ENCODE data around the gene F2. TPM values are rescaled to one million over a fixed set of nuclear protein-coding genes. Genes with fewer than 3 reads are reported as not detected.
"Not testable (repeated sequence)": the region's sequence is repeated elsewhere in the genome, so short reads cannot be mapped to it uniquely, and the experiment has no call there.

Gene F2
- total RNA-seq, 2 donors from 2014 or later = not detected

DNA sequence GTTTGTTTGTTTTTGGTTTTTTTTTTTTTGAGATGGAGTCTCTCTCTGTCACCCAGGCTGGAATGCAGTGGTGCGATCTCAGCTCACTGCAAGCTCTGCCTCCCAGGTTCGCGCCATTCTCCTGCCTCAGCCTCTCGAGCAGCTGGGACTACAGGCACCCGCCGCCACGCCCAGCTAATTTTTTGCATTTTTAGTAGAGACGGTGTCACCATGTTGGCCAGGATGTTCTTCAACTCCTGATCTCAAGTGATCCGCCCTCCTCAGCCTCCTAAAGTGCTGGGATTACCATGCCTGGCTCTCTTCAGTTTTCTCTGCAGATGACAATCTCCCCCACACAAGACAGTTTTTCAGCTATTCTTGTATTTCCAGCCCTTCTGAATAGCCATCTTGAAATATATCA lies 9.7 kb upstream of the F2 start:
- DNase-seq; intact Hi-C loops (cut with DNase I, micrococcal nuclease); ATAC-seq: not testable (repeated sequence)

DNA sequence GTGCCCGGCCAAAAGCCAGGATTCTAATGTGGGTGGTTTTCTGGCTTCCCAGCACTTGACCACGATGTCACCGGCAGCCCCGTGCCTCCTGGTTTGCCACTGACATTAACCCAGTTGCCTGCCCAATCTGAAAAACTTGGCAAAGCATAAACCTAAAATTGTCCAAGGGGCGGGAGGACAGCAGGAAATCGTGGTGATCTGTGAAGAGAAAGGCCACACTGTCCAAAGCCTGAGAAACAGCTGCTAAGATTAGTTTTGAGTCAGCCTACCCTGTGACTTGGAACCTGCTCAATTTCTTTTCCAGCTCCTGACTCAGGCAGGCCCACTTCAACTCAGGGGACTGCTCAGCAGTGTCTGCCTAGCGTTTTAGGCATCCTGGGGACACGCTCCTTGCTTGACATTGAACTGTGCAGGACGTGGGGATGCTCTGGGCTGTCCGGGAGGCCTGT lies 8.2 kb upstream of the F2 start:
- DNase-seq (no peak), ATAC-seq (peak; percentile 15)
- intact Hi-C loops (cut with DNase I, micrococcal nuclease) = no loop called here

- DNase-seq (no peak), ATAC-seq (no peak)
- intact Hi-C loops (cut with DNase I, micrococcal nuclease) = no loop called here
Measured at GRCh38 chr11:46711303-46711702, 7.7 kb upstream of the F2 start.

GRCh38 chr11:46712874-46713576 lies 6.0 kb upstream of the F2 start:
- DNase-seq (no peak), ATAC-seq (no peak)
- intact Hi-C loops (cut with DNase I, micrococcal nuclease) = no loop called here

GRCh38 chr11:46717825-46718154 lies 1.2 kb upstream of the F2 start:
- DNase-seq; ATAC-seq; intact Hi-C loops (cut with DNase I, micrococcal nuclease): not testable (repeated sequence)

DNA sequence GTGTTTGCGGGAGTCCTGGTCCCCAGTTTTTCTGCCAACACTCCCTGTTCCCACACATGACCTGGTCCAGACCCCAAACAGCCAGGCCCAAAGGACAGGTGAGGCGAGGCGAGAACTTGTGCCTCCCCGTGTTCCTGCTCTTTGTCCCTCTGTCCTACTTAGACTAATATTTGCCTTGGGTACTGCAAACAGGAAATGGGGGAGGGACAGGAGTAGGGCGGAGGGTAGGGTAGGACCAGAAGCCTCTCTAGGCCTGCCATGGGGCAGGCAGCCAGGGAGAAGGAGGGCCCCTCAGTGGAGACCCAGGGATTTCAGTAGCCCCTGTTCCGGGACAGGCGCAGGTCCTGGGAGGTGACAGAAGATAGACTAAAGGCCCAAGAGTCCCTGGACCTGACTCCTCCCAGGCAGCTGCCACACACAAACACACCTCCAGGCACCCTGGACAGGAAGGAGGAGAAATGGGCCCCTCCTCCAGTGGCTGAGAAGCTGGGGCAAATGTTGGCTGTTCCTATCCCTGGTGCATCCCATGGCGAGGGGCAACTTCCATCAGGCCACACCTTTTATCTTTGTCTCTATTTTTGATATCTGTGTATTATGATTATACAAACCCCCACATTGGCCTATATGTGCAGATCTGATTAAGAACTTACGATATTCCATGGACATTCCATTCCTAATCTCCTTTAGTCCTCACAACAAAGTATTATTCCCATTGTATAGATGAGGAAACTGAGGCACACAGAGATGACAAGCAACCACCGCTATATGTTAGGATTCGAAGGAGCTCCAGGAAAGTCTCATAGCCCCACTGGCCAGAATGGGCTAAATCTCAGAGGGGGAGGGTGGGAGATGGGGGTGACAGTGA lies 626 bp upstream of the F2 start:
- ATAC-seq (peak; percentile 98), DNase-seq (peak; percentile 51 to 62)
- intact Hi-C loops (cut with DNase I, micrococcal nuclease) = no loop called here

DNA sequence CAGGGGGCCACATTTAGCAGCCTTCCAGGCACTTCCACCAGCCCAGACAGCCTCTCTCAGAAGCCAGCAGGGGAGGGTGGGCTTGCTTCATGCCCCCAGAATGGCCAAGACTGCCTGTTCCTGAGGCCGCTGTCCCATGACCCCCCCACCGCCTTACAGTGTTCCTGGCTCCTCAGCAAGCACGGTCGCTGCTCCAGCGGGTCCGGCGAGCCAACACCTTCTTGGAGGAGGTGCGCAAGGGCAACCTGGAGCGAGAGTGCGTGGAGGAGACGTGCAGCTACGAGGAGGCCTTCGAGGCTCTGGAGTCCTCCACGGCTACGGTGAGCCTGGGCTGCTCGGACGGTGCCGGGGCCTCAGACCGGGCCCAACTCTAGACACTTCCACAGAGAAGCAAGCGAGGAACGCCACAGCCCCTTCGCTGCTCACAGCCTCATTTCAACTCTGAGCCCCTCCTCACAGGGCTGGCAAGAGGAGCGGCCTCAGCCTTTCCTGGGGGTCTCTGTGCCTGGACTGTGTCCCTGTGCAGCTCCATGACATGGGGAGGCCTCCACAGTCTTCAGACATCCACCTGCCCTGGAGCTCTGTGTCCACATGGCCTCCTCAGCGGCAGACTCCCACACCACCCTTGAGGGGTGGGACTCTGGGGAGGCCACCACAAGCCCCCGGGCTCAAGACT lies 668 bp downstream of the F2 start:
- DNase-seq = no peak
- intact Hi-C loops (cut with DNase I, micrococcal nuclease) = no loop called here
- ATAC-seq = no peak

DNA sequence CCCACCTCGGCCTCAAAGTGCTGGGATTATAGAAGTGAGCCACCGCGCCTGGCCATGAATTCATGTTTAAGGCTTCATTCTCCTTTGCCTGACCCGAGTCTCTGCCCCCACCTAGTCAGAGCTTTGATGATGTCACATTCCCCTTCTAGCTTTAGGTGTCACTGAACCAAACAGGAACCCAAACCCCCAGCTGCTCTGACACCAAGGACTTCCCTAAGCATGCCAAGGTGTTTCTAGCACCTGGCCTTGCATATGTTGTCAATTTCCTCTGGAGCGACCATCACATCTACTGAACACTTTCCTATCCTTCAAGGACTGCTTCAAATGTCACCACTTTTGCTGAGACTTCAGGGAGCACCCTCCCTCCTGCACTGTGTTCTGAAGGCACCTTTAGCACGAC lies 2.3 kb downstream of the F2 start:
- intact Hi-C loops (cut with DNase I, micrococcal nuclease) = no loop called here
- ATAC-seq (no peak), DNase-seq (no peak)

GRCh38 chr11:46722566-46723358 lies 3.7 kb downstream of the F2 start:
- DNase-seq (no peak), ATAC-seq (no peak)
- intact Hi-C loops (cut with DNase I, micrococcal nuclease) = no loop called here

DNA sequence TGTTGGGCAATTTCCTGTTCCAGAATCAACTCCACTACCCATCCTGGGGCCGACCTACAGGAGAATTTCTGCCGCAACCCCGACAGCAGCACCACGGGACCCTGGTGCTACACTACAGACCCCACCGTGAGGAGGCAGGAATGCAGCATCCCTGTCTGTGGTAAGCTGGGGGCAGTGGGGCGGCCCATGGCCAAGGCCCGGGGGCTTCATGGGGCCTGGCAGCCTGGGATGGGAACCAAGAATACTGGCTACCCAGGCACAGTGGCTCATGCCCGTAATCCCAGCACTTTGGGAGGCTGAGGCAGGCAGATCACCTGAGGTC lies 4.3 kb downstream of the F2 start:
- DNase-seq (no peak), ATAC-seq (no peak)
- intact Hi-C loops (cut with DNase I, micrococcal nuclease) = no loop called here

GRCh38 chr11:46724088-46724487 lies 5.1 kb downstream of the F2 start:
- ATAC-seq (no peak), DNase-seq (no peak)
- intact Hi-C loops (cut with DNase I, micrococcal nuclease) = no loop called here

GRCh38 chr11:46725338-46726205 lies 6.6 kb downstream of the F2 start:
- ATAC-seq (no peak), DNase-seq (no peak)
- intact Hi-C loops (cut with DNase I, micrococcal nuclease) = no loop called here

DNA sequence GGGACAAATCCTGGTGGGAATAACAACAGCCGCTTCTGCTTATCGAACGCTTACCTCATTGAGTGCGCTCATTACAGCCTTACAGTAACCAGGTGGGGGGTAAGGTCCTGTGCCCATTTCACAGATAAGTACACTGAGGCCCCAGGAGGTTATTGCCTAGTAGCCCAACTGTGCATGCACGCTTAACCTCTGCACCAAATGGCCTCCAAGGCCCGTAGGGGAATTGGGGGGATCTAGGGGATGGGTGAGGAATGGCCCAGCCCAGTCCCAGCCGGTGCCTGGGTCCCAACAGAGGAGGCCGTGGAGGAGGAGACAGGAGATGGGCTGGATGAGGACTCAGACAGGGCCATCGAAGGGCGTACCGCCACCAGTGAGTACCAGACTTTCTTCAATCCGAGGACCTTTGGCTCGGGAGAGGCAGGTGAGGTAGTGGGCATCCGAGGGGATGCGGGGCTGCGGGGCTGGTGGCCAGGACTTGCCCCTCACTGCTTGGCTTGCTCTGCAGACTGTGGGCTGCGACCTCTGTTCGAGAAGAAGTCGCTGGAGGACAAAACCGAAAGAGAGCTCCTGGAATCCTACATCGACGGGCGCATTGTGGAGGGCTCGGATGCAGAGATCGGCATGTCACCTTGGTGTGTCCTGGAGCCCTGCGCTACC lies 7.3 kb downstream of the F2 start:
- intact Hi-C loops (cut with DNase I, micrococcal nuclease) = no loop called here
- no peak for DNase-seq
- ATAC-seq = no peak

GRCh38 chr11:46727952-46728658 lies 9.1 kb downstream of the F2 start:
- DNase-seq (no peak), ATAC-seq (no peak)
- intact Hi-C loops (cut with DNase I, micrococcal nuclease) = no loop called here

DNA sequence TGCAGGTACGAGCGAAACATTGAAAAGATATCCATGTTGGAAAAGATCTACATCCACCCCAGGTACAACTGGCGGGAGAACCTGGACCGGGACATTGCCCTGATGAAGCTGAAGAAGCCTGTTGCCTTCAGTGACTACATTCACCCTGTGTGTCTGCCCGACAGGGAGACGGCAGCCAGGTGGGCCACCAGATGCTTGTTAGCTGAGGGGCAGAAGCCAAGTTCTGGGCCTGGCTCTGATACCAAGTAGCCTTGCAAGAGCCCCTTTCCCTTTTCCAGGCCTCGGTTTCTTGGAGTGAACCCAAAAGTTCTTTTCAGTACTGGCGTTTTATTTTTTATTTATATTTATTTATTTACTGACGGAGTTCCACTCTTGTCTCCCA lies 9.6 kb downstream of the F2 start:
- no peak for DNase-seq
- intact Hi-C loops (cut with DNase I, micrococcal nuclease) = no loop called here
- ATAC-seq = no peak

DNA sequence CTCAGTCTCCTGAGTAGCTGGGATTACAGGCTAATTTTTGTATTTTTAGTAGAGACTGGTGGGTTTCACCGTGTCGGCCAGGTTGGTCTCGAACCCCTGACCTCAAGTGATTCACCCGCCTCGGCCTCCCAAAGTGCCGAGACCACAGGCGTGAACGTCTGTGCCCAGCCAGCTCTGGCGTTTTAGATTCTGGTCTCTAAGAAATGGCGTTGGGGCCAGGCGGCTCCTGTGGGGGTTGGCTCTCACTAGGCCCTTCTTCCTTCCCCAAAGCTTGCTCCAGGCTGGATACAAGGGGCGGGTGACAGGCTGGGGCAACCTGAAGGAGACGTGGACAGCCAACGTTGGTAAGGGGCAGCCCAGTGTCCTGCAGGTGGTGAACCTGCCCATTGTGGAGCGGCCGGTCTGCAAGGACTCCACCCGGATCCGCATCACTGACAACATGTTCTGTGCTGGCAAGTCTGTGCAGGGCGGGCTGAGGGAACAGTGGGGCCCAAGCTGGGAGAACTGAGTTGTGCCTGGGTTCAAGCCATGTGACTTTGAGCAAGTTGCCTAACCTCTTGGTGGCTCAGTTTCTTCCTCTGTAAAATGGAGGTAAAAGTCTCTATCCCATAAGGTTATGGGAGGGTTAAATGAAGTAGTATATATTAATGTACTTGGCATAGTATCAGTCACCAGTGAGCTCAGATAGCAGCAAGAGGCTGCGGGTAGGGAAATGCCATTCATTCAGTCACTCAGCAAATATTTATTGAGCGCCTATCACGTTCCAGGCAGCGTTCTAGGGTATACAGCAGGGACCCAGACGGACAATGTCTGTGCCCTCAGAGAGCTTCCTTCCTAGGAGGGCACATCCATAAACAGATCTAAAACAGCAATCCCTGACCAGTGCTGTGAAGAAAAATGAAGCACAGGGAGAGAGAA lies 10.4 kb downstream of the F2 start:
- ATAC-seq (no peak), DNase-seq (no peak)
- intact Hi-C loops (cut with DNase I, micrococcal nuclease) = no loop called here

All from left colon (tissue), 2 donors.